ENCODE data around the gene AMMECR1L. TPM values are rescaled to one million over a fixed set of nuclear protein-coding genes. Genes with fewer than 3 reads are reported as not detected.

Gene AMMECR1L
- total RNA-seq, 1 experiment from 2014 or later = 19.1 TPM

DNA sequence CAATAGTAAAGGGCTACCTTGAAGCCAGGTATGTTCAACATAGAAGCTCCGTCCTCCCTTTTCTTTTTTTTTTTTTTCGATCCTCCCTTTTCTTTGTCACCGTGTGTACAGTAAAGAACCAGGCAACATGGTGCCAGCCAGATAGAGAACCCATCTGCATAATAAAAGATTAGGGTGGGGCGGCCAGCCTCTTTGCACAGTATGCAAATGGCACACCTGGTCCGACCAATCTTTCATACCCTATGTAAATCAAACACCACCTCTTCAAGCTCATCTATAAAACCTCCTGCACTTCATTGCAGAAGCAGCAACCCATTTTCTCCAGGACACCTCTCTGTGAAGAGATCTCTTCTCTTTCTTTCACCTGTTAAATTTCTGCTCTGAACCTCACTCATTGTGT, 67.5 kb downstream of the AMMECR1L start:
- Histone ChIP-seq H3K36me3 (ENCODE audit: control insufficient read depth in 1 of 2, insufficient read depth in 2 of 2, low read length in 2 of 2) (no peaks in the 10 kb centered on the region), H3K9me2 (ENCODE audit: insufficient read depth) (no peaks in the 10 kb centered on the region), H3K27me3 (ENCODE audit: insufficient read depth, low read length) (0 out of 2 replicates have a peak, but pooled peaks cover 4% of the 10 kb centered on the region), H3K4me1 (ENCODE audit: control insufficient read depth in 1 of 2, insufficient read depth in 2 of 2, low read length in 2 of 2) (no peaks in the 10 kb centered on the region), H3K9ac (ENCODE audit: low read length) (no peak overlapping the region), H3K9me3 (ENCODE audit: control insufficient read depth in 1 of 2, insufficient read depth in 1 of 2, low read depth in 1 of 2, low read length in 2 of 2) (peaks cover 9 to 11% of the 10 kb centered on the region in 2 experiments; a peak in 2 of 4 replicates), H3K79me2 (ENCODE audit: insufficient read depth, low read length) (no peaks in the 10 kb centered on the region), H3K4me2 (ENCODE audit: low read length) (no peak overlapping the region), H4K20me1 (ENCODE audit: insufficient read depth) (no peaks in the 10 kb centered on the region), H3K27ac (ENCODE audit: low read depth, low read length) (no peak overlapping the region), H3K4me3 (replicated peaks in 1 of 2; ENCODE audit: low read depth in 1 of 2, low read length in 2 of 2) (no peak overlapping the region), H2AFZ (ENCODE audit: low read depth, low read length, poor library complexity, severe bottlenecking) (no peak overlapping the region)
- ATAC-seq (no peak), DNase-seq (ENCODE audit: low read depth, low spot score) (no peak)
- CTCF ChIA-PET = no interaction called here
- intact Hi-C loops (cut with micrococcal nuclease) = no loop called here
- TF ChIP-seq FOSL1 (IDR thresholded peaks at IDR 0.05; ENCODE audit: low read depth) (no peak), ZFX (IDR thresholded peaks at IDR 0.05) (no peak), EZH2phosphoT487 (IDR thresholded peaks at IDR 0.05; ENCODE audit: borderline replicate concordance) (no peak), POLR2AphosphoS5 (IDR thresholded peaks at IDR 0.05; ENCODE audit: low read depth, low read length) (no peak), ELF1 (IDR thresholded peaks at IDR 0.05; ENCODE audit: borderline replicate concordance, low read depth) (no peak), EGR1 (IDR thresholded peaks at IDR 0.05; ENCODE audit: low read depth) (no peak), ZNF274 (IDR thresholded peaks at IDR 0.05; ENCODE audit: low read depth, low read length) (no peak), POLR2A (IDR thresholded peaks at IDR 0.05; ENCODE audit: borderline replicate concordance, extremely low read depth, insufficient read depth, insufficient read length) (no peak), YY1 (IDR thresholded peaks at IDR 0.05; ENCODE audit: extremely low read depth, insufficient replicate concordance, low read depth, low read length) (no peak), SIN3A (IDR thresholded peaks at IDR 0.05; ENCODE audit: low read depth) (no peak), CEBPB (IDR thresholded peaks at IDR 0.05; ENCODE audit: low read depth) (no peak)
- TF ChIP-seq, protein P1, sequence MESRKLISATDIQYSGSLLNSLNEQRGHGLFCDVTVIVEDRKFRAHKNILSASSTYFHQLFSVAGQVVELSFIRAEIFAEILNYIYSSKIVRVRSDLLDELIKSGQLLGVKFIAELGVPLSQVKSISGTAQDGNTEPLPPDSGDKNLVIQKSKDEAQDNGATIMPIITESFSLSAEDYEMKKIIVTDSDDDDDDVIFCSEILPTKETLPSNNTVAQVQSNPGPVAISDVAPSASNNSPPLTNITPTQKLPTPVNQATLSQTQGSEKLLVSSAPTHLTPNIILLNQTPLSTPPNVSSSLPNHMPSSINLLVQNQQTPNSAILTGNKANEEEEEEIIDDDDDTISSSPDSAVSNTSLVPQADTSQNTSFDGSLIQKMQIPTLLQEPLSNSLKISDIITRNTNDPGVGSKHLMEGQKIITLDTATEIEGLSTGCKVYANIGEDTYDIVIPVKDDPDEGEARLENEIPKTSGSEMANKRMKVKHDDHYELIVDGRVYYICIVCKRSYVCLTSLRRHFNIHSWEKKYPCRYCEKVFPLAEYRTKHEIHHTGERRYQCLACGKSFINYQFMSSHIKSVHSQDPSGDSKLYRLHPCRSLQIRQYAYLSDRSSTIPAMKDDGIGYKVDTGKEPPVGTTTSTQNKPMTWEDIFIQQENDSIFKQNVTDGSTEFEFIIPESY (IDR thresholded peaks at IDR 0.05; ENCODE audit: extremely low read depth, insufficient replicate concordance, low read length) = no peak
- TF ChIP-seq, protein P2, sequence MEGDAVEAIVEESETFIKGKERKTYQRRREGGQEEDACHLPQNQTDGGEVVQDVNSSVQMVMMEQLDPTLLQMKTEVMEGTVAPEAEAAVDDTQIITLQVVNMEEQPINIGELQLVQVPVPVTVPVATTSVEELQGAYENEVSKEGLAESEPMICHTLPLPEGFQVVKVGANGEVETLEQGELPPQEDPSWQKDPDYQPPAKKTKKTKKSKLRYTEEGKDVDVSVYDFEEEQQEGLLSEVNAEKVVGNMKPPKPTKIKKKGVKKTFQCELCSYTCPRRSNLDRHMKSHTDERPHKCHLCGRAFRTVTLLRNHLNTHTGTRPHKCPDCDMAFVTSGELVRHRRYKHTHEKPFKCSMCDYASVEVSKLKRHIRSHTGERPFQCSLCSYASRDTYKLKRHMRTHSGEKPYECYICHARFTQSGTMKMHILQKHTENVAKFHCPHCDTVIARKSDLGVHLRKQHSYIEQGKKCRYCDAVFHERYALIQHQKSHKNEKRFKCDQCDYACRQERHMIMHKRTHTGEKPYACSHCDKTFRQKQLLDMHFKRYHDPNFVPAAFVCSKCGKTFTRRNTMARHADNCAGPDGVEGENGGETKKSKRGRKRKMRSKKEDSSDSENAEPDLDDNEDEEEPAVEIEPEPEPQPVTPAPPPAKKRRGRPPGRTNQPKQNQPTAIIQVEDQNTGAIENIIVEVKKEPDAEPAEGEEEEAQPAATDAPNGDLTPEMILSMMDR (IDR thresholded peaks at IDR 0.05 in 2 of 3, conservative IDR thresholded peaks at IDR 0.05 in 1 of 3; ENCODE audit: borderline replicate concordance in 1 of 3, insufficient read depth in 1 of 3, low read depth in 2 of 3, low read length in 2 of 3) = no peak
- TF ChIP-seq, protein P3, sequence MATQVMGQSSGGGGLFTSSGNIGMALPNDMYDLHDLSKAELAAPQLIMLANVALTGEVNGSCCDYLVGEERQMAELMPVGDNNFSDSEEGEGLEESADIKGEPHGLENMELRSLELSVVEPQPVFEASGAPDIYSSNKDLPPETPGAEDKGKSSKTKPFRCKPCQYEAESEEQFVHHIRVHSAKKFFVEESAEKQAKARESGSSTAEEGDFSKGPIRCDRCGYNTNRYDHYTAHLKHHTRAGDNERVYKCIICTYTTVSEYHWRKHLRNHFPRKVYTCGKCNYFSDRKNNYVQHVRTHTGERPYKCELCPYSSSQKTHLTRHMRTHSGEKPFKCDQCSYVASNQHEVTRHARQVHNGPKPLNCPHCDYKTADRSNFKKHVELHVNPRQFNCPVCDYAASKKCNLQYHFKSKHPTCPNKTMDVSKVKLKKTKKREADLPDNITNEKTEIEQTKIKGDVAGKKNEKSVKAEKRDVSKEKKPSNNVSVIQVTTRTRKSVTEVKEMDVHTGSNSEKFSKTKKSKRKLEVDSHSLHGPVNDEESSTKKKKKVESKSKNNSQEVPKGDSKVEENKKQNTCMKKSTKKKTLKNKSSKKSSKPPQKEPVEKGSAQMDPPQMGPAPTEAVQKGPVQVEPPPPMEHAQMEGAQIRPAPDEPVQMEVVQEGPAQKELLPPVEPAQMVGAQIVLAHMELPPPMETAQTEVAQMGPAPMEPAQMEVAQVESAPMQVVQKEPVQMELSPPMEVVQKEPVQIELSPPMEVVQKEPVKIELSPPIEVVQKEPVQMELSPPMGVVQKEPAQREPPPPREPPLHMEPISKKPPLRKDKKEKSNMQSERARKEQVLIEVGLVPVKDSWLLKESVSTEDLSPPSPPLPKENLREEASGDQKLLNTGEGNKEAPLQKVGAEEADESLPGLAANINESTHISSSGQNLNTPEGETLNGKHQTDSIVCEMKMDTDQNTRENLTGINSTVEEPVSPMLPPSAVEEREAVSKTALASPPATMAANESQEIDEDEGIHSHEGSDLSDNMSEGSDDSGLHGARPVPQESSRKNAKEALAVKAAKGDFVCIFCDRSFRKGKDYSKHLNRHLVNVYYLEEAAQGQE (IDR thresholded peaks at IDR 0.05; ENCODE audit: low read depth) = no peak
- TF ChIP-seq, protein P4, sequence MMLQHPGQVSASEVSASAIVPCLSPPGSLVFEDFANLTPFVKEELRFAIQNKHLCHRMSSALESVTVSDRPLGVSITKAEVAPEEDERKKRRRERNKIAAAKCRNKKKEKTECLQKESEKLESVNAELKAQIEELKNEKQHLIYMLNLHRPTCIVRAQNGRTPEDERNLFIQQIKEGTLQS (IDR thresholded peaks at IDR 0.05) = no peak
- TF ChIP-seq, protein P5, sequence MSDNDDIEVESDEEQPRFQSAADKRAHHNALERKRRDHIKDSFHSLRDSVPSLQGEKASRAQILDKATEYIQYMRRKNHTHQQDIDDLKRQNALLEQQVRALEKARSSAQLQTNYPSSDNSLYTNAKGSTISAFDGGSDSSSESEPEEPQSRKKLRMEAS (IDR thresholded peaks at IDR 0.05) = no peak
- RAD21 ChIA-PET (ENCODE audit: low non-redundant PET in 1 of 2, low total read pairs in 2 of 2, uncharacterized antibody in 2 of 2, unreplicated experiment in 2 of 2) = no interaction called here
- POLR2A ChIA-PET = no interaction called here
- BruUV-seq (replicated peaks) = no TSS peak

All from HCT116 (cell line).